ENCODE data around the gene GNB2.
"Not testable (repeated sequence)": the region's sequence is repeated elsewhere in the genome, so short reads cannot be mapped to it uniquely, and the experiment has no call there.

Gene GNB2

DNA sequence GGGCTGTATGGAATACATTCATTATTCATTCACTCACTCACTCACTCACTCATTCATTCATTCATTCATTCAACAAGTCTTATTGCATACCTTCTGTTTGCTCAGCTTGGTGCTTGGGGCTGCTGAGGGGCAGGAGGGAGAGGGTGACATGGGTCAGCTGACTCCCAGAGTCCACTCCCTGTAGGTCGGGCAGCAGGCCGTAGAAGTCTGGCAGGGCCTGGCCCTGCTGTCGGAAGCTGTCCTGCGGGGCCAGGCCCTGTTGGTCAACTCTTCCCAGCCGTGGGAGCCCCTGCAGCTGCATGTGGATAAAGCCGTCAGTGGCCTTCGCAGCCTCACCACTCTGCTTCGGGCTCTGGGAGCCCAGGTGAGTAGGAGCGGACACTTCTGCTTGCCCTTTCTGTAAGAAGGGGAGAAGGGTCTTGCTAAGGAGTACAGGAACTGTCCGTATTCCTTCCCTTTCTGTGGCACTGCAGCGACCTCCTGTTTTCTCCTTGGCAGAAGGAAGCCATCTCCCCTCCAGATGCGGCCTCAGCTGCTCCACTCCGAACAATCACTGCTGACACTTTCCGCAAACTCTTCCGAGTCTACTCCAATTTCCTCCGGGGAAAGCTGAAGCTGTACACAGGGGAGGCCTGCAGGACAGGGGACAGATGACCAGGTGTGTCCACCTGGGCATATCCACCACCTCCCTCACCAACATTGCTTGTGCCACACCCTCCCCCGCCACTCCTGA lies 49.1 kb downstream of the GNB2 start:
- in situ Hi-C loops (cut with MboI; ENCODE audit: low sequenced_read_pairs, unreplicated experiment) = no loop called here
- DNase-seq (ENCODE audit: low spot score) = no peak
- TF ChIP-seq, protein P1, sequence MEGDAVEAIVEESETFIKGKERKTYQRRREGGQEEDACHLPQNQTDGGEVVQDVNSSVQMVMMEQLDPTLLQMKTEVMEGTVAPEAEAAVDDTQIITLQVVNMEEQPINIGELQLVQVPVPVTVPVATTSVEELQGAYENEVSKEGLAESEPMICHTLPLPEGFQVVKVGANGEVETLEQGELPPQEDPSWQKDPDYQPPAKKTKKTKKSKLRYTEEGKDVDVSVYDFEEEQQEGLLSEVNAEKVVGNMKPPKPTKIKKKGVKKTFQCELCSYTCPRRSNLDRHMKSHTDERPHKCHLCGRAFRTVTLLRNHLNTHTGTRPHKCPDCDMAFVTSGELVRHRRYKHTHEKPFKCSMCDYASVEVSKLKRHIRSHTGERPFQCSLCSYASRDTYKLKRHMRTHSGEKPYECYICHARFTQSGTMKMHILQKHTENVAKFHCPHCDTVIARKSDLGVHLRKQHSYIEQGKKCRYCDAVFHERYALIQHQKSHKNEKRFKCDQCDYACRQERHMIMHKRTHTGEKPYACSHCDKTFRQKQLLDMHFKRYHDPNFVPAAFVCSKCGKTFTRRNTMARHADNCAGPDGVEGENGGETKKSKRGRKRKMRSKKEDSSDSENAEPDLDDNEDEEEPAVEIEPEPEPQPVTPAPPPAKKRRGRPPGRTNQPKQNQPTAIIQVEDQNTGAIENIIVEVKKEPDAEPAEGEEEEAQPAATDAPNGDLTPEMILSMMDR (IDR thresholded peaks at IDR 0.05; ENCODE audit: borderline replicate concordance, control extremely low read depth, extremely low read depth, insufficient read depth, missing control alignments) = no peak

DNA sequence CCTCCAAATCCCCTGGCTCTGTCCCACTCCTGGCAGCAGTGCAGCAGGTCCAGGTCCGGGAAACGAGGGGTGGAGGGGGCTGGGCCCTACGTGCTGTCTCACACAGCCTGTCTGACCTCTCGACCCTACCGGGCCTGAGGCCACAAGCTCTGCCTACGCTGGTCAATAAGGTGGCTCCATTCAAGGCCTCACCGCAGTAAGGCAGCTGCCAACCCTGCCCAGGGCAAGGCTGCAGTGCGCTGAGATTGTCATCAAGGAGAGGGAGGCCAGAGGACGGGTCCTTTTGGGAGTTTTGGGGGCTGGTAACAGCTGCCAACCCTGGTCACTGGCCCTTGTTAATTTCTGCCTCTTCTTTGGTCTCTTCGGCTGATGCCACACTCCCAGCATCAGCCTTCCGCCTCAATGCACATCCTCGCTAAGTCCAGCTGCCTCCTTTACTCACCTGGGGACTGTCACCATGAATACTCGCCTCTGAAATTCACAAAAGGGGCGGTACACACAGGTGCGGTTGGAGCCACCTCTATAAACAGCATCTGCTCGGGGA lies 50.3 kb downstream of the GNB2 start:
- TF ChIP-seq, protein P1 (IDR thresholded peaks at IDR 0.05; ENCODE audit: borderline replicate concordance, control extremely low read depth, extremely low read depth, insufficient read depth, missing control alignments) = no peak

DNA sequence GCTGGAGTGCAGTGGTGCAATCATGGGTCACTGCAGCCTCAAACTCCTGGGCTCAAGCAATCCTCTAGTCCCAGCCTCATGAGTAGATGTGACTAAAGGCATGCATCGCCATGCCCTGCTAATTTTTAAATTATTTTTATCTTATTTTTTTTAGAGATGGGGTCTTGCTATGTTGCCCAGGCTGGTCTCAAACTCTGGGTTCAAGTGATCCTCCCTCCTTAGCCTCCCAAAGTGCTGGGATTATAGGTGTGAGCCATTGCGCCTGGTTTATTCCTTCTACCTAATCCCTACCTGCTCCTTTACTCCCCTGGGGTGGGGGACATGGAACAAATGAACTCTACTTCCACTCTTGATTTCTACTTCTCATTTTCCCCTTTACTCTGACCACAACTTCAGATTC lies 50.8 kb downstream of the GNB2 start:
- DNase-seq (ENCODE audit: low spot score); in situ Hi-C loops (cut with MboI; ENCODE audit: low sequenced_read_pairs, unreplicated experiment): not testable (repeated sequence)

More for the DNA sequence above, 50.3 kb downstream of the GNB2 start:
- in situ Hi-C loops (cut with MboI; ENCODE audit: low sequenced_read_pairs, unreplicated experiment) = no loop called here
- DNase-seq (ENCODE audit: low spot score) = no peak

DNA sequence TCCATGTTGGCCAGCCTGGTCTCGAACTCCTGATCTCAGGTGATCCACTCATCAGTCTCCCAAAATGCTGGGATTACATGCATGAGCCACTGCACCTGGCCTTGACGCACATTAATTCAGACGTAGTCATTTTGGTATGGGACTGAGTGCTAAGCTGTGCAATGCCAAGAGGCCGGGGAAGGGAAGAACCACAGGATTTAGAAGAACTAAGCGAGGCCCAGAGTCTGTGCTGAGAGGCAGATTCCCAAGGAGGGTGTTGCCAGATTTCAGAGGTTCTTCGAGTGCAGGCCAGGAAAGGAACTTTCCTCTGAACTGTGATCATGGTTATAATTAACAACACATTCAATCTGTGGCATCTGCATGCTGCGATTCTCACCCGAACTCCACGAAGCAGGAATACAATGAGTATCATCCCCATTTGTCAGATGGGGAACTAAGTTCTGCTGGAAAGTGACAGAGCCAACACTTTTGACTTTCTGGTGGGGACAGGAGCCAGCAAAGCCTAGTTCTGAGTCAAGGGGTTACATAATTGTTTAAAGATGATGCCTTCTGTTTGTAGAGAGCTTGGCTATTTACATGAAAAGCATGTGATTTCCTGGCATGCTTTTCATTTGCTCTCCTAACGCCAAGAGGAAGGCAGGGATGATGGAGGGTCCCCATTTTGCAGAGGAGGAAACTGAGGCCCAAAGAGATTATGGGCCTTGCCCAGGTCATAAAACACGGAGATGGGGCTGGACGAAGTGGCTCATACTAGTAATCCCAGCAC lies 53.6 kb downstream of the GNB2 start:
- no peak for DNase-seq (ENCODE audit: low spot score)

DNA sequence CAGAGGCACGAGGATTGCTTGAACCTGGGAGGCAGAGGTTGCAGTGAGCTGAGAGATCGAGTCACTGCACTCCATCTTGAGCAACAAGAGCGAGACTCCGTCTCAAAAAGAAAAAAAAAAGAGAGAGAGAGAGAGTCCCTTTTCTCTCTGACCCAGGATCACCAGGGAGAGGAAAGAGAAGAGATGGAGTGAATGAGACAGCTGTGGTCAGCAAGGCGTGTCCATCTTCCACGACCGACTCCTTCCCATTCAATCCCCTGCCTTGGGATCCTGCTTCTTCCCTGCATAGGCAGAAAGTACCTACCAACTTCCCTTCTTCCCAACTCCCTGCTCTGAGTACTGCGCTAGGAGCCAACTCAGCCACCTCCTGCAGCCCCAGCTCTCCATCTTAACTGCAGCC lies 54.7 kb downstream of the GNB2 start:
- TF ChIP-seq, protein P1 (IDR thresholded peaks at IDR 0.05; ENCODE audit: borderline replicate concordance, control extremely low read depth, extremely low read depth, insufficient read depth, missing control alignments) = no peak
- in situ Hi-C loops (cut with MboI; ENCODE audit: low sequenced_read_pairs, unreplicated experiment) = no loop called here
- no peak for DNase-seq (ENCODE audit: low spot score)

More for the DNA sequence above, 53.6 kb downstream of the GNB2 start:
- in situ Hi-C loops (cut with MboI; ENCODE audit: low sequenced_read_pairs, unreplicated experiment) = no loop called here
- TF ChIP-seq, protein P1 (IDR thresholded peaks at IDR 0.05; ENCODE audit: borderline replicate concordance, control extremely low read depth, extremely low read depth, insufficient read depth, missing control alignments) = no peak

Measured in GM13976 (cell line).